Measurements from ENCODE around the gene FOXF2.

FOXF2 gene

GRCh38 chr6:1377526-1377925, 11.8 kb upstream of the FOXF2 start:
- DNase-seq (ENCODE audit: low read depth), result no peak
- no peak overlapping the region for H3K4me3 ChIP-seq (ENCODE audit: low read depth, low read length)

GRCh38 chr6:1378065-1379016, 11.0 kb upstream of the FOXF2 start:
- no peak overlapping the region for H3K4me3 ChIP-seq (ENCODE audit: low read depth, low read length)
- no peak for DNase-seq (ENCODE audit: low read depth)

GRCh38 chr6:1379017-1379787, 10.2 kb upstream of the FOXF2 start:
- DNase-seq (ENCODE audit: low read depth), result no peak
- H3K4me3 ChIP-seq (ENCODE audit: low read depth, low read length), result no peak overlapping the region

- no peak overlapping the region for H3K4me3 ChIP-seq (ENCODE audit: low read depth, low read length)
- DNase-seq (ENCODE audit: low read depth), result no peak
Measured at GRCh38 chr6:1379788-1380147, 9.6 kb upstream of the FOXF2 start.

GRCh38 chr6:1380625-1381427, 8.6 kb upstream of the FOXF2 start:
- no peak for DNase-seq (ENCODE audit: low read depth)

GRCh38 chr6:1381481-1382330, 7.7 kb upstream of the FOXF2 start:
- H3K4me3 ChIP-seq (ENCODE audit: low read depth, low read length), result peak overlapping the region; percentile 25
- DNase-seq (ENCODE audit: low read depth), result no peak

More at GRCh38 chr6:1380625-1381427, 8.6 kb upstream of the FOXF2 start:
- no peak overlapping the region for H3K4me3 ChIP-seq (ENCODE audit: low read depth, low read length)

GRCh38 chr6:1382331-1382882, 7.0 kb upstream of the FOXF2 start:
- peak overlapping the region; percentile 25 for H3K4me3 ChIP-seq (ENCODE audit: low read depth, low read length)
- DNase-seq (ENCODE audit: low read depth), result no peak

GRCh38 chr6:1382883-1383728, 6.3 kb upstream of the FOXF2 start:
- no peak overlapping the region for H3K4me3 ChIP-seq (ENCODE audit: low read depth, low read length)
- no peak for DNase-seq (ENCODE audit: low read depth)

- H3K4me3 ChIP-seq (ENCODE audit: low read depth, low read length), result no peak overlapping the region
Measured at GRCh38 chr6:1383729-1384548, 5.4 kb upstream of the FOXF2 start.

GRCh38 chr6:1384549-1385128, 4.7 kb upstream of the FOXF2 start:
- no peak for DNase-seq (ENCODE audit: low read depth)
- no peak overlapping the region for H3K4me3 ChIP-seq (ENCODE audit: low read depth, low read length)

More at GRCh38 chr6:1383729-1384548, 5.4 kb upstream of the FOXF2 start:
- DNase-seq (ENCODE audit: low read depth), result no peak

GRCh38 chr6:1385129-1386037, 4.0 kb upstream of the FOXF2 start:
- no peak overlapping the region for H3K4me3 ChIP-seq (ENCODE audit: low read depth, low read length)
- no peak for DNase-seq (ENCODE audit: low read depth)

GRCh38 chr6:1386038-1386709, 3.2 kb upstream of the FOXF2 start:
- no peak for DNase-seq (ENCODE audit: low read depth)
- no peak overlapping the region for H3K4me3 ChIP-seq (ENCODE audit: low read depth, low read length)

GRCh38 chr6:1387538-1387875, 1.9 kb upstream of the FOXF2 start:
- no peak overlapping the region for H3K4me3 ChIP-seq (ENCODE audit: low read depth, low read length)

GRCh38 chr6:1387876-1388629, 1.3 kb upstream of the FOXF2 start:
- no peak for DNase-seq (ENCODE audit: low read depth)
- H3K4me3 ChIP-seq (ENCODE audit: low read depth, low read length), result no peak overlapping the region

More at GRCh38 chr6:1387538-1387875, 1.9 kb upstream of the FOXF2 start:
- no peak for DNase-seq (ENCODE audit: low read depth)

Measured in skeletal muscle cell (primary cell).